Glutamatergic neuron (in vitro differentiated cells): ENCODE data around the gene SLC40A1. TPM values are rescaled to one million over a fixed set of nuclear protein-coding genes. Genes with fewer than 3 reads are reported as not detected.

Experiments
- DNase-seq: peaks from one replicate; pipeline ENCODE4 v3.0.0; 2022
- H3K27ac Mint-ChIP-seq: one replicate; pipeline ENCODE4 v1.8.0; 2020; ENCODE audit warnings: mild to moderate bottlenecking, mixed read lengths, inconsistent platforms; ENCODE audit not compliant: unreplicated experiment
- H3K27me3 Mint-ChIP-seq: one replicate; pipeline ENCODE4 v1.8.0; 2020; ENCODE audit warnings: mild to moderate bottlenecking, moderate library complexity, mixed read lengths, inconsistent platforms; ENCODE audit not compliant: unreplicated experiment
- H3K36me3 Mint-ChIP-seq: one replicate; pipeline ENCODE4 v1.8.0; 2020; ENCODE audit warnings: mild to moderate bottlenecking, mixed read lengths, inconsistent platforms; ENCODE audit not compliant: unreplicated experiment
- H3K4me1 Mint-ChIP-seq: one replicate; pipeline ENCODE4 v1.8.0; 2020; ENCODE audit warnings: mild to moderate bottlenecking, low read depth, mixed read lengths, inconsistent platforms; ENCODE audit not compliant: unreplicated experiment
- H3K4me3 Mint-ChIP-seq: one replicate; pipeline ENCODE4 v1.8.0; 2020; ENCODE audit warnings: mild to moderate bottlenecking, mixed read lengths, inconsistent platforms; ENCODE audit not compliant: unreplicated experiment
- H3K9me3 Mint-ChIP-seq: one replicate; pipeline ENCODE4 v1.8.0; 2020; ENCODE audit warnings: mild to moderate bottlenecking, moderate library complexity, mixed read lengths, inconsistent platforms; ENCODE audit not compliant: unreplicated experiment
- total RNA-seq: library from RNA; stranded (reverse); fragmentation: NEBNext Ultra II Directional; extraction: Animal tissue kit (Norgen Biotek cat#: 25700); gene quantifications from one replicate; pipeline ENCODE4 v1.2.1, GENCODE V29; 2021; ENCODE audit not compliant: unreplicated experiment
- TF ChIP-seq, protein P1 (sequence below): fragments of 200-600 bp; sonication (generic); IDR thresholded peaks from one replicate; pipeline ENCODE4 v1.5.0; 2021; ENCODE audit not compliant: partially characterized antibody, unreplicated experiment

SLC40A1 gene
- total RNA-seq, 1 donor from 2014 or later = 0.56 TPM

DNA sequence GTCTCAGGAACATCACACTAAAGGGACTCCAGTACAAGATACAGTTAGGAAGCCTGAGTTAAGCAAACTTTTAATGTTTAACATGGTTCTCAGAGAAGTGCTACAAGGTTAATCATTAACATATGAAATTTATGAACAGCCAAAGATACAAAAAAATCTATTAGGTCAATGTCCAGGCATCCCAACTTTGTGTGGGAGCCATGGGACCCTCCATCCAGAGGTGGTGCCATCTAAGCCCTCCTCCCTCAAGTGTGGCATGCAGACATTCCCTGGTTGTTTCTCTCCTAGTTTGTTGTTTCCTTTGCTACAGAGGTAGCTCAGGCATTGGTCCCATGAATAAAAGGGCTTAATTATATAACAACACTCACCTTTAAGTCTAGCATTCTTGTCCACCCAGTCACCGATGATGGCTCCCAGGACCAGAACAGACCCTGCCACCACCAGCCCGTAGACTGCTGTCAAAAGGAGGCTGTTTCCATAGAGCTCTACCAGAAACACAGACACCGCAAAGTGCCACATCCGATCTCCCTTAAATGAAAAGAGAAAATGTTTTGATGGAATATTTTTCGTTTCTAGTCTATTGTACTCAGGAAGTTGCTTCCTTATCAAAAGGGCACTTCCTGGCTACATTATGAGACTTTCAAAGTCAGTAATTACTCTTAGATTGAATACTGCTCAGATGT is 5.7 kb downstream of the SLC40A1 start:
- Mint-ChIP-seq H3K4me1 (peaks cover 4% of the 10 kb centered on the region), H3K36me3 (no peaks in the 10 kb centered on the region), H3K9me3 (no peaks in the 10 kb centered on the region), H3K27me3 (peaks cover 2% of the 10 kb centered on the region), H3K27ac (no peak overlapping the region), H3K4me3 (no peak overlapping the region)
- TF ChIP-seq, protein P1, sequence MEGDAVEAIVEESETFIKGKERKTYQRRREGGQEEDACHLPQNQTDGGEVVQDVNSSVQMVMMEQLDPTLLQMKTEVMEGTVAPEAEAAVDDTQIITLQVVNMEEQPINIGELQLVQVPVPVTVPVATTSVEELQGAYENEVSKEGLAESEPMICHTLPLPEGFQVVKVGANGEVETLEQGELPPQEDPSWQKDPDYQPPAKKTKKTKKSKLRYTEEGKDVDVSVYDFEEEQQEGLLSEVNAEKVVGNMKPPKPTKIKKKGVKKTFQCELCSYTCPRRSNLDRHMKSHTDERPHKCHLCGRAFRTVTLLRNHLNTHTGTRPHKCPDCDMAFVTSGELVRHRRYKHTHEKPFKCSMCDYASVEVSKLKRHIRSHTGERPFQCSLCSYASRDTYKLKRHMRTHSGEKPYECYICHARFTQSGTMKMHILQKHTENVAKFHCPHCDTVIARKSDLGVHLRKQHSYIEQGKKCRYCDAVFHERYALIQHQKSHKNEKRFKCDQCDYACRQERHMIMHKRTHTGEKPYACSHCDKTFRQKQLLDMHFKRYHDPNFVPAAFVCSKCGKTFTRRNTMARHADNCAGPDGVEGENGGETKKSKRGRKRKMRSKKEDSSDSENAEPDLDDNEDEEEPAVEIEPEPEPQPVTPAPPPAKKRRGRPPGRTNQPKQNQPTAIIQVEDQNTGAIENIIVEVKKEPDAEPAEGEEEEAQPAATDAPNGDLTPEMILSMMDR = no peak
- no peak for DNase-seq

DNA sequence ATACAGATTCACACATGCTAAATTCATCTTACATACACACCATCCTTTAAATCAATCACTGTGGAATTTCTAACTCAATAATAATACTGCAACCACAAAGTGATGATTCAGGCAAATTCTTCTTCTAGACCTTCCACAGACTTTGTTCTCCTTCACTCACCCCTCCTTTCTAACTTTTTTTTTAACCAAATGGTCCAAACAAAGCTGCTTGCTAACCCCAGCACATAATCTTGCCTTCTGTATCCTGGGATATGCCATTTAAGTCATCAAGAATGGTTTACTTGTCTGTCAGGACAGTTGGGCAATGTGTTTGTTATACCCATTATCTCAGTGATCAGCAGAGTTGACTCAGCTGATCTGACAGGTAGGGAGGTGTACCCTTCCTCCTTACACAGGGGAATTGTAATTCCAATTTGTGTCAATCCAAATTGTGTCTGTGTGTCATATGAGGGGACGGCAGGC is 10.0 kb downstream of the SLC40A1 start:
- Mint-ChIP-seq H3K4me1 (peaks cover 10% of the 10 kb centered on the region), H3K9me3 (peaks cover 2% of the 10 kb centered on the region), H3K36me3 (no peaks in the 10 kb centered on the region), H3K4me3 (no peak overlapping the region), H3K27ac (no peak overlapping the region), H3K27me3 (peaks cover 2% of the 10 kb centered on the region)
- TF ChIP-seq, protein P1 = no peak
- no peak for DNase-seq

DNA sequence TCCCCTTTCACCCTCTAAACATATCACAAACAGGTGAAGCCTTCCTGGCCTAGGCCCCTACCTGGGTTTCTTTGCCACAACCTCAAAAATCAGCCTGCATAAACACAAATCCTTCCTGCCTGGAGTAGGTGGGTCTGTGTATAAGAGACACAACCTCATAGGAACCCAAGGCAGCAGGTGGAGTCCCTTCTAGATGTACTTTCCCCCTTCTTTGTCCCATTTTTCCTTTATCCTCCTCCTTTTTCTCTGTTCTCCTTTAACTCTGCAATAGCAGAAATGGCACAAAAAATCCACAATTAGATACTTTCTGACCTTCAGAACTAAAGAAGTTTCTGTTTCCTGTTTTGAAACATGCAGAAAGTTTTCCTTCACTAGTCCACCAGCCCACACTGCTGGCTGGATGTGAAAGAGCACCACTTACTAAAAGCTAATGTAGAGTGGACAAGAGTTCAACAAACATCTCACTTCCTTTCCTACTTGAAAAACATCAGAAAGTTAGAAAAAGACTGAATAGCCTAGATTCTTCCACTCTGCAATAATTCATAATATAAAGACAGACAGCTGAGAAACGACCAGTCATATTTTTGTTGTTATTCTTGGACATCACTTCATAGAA is 11.2 kb downstream of the SLC40A1 start:
- TF ChIP-seq, protein P1 = no peak
- no peak overlapping the region for H3K27ac Mint-ChIP-seq
- peaks cover 2% of the 10 kb centered on the region for H3K9me3 Mint-ChIP-seq
- no peak overlapping the region for H3K4me3 Mint-ChIP-seq
- no peaks in the 10 kb centered on the region for H3K36me3 Mint-ChIP-seq
- peaks cover 2% of the 10 kb centered on the region for H3K27me3 Mint-ChIP-seq
- H3K4me1 Mint-ChIP-seq = peaks cover 10% of the 10 kb centered on the region
- no peak for DNase-seq

- no peak for DNase-seq
- peaks cover 2% of the 10 kb centered on the region for H3K27me3 Mint-ChIP-seq
- TF ChIP-seq, protein P1 = no peak
- H3K27ac Mint-ChIP-seq = no peak overlapping the region
- H3K36me3 Mint-ChIP-seq = no peaks in the 10 kb centered on the region
- no peak overlapping the region for H3K4me3 Mint-ChIP-seq
- peaks cover 2% of the 10 kb centered on the region for H3K9me3 Mint-ChIP-seq
- H3K4me1 Mint-ChIP-seq = peaks cover 14% of the 10 kb centered on the region
Observed at GRCh38 chr2:189566046-189566445, 14.5 kb downstream of the SLC40A1 start.

DNA sequence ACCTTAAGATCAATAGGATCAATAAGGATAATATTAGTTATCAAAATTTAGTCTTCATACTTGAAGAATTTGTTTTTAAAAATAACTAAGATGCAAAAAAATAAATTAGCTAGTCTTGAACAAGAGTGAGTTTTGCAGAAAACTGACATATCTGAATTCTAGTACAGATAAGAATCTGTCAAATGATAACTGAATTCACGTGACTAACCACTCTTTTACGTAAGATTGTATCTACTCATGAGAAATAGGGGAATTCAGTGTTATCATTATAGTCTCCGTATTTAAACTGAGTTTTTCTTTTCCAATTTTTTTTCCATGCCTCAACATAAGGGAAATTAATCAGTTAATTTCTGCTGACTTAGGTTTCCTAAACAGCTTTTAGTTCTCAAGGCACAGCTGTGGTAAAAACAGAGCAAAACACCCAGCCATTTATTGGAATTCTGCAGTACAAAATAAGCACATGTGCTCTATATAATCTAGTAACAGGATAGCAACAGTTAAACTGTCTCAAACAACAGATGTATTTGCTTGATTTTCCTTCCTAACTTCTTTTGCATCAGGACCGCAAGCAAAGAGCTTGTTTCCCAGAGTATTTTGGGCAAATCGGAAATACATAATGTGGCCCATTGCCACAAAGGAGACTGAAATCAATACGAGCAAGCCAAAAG is 19.1 kb downstream of the SLC40A1 start:
- Mint-ChIP-seq H3K27me3 (peaks cover 1% of the 10 kb centered on the region), H3K9me3 (peaks cover 2% of the 10 kb centered on the region), H3K4me1 (peaks cover 24% of the 10 kb centered on the region), H3K27ac (no peak overlapping the region), H3K4me3 (no peak overlapping the region), H3K36me3 (no peaks in the 10 kb centered on the region)
- TF ChIP-seq, protein P1 = no peak
- no peak for DNase-seq
